Measurements from ENCODE around the gene FGB.

FGB gene

DNA sequence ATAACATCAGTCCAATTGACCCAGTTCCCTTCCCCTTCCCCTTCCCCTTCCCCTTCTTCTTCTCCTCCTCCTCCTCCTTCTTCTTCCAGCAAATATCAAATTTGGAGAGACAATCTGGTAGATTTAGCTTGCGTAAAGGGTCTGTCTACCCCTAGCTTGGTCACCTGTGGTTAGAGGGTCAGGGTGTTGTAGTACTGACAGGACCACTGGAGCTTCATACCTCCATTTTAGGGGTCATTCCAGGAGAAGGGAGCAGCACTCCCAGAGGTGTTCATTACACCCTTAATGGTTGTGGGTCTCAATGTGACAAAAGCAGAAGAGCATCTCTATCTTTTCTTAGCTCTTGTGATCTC lies 3.7 kb upstream of the FGB start:
- H3K9me3 Mint-ChIP-seq: no peaks in the 10 kb centered on the region
- no peaks in the 10 kb centered on the region for H3K4me1 Mint-ChIP-seq
- no peaks in the 10 kb centered on the region for H3K36me3 Mint-ChIP-seq
- DNase-seq (ENCODE audit: low spot score in 2 of 2) (no peak), ATAC-seq (peak; percentile 8)
- H3K4me3 Mint-ChIP-seq: no peak overlapping the region
- H3K27ac Mint-ChIP-seq: no peak overlapping the region

DNA sequence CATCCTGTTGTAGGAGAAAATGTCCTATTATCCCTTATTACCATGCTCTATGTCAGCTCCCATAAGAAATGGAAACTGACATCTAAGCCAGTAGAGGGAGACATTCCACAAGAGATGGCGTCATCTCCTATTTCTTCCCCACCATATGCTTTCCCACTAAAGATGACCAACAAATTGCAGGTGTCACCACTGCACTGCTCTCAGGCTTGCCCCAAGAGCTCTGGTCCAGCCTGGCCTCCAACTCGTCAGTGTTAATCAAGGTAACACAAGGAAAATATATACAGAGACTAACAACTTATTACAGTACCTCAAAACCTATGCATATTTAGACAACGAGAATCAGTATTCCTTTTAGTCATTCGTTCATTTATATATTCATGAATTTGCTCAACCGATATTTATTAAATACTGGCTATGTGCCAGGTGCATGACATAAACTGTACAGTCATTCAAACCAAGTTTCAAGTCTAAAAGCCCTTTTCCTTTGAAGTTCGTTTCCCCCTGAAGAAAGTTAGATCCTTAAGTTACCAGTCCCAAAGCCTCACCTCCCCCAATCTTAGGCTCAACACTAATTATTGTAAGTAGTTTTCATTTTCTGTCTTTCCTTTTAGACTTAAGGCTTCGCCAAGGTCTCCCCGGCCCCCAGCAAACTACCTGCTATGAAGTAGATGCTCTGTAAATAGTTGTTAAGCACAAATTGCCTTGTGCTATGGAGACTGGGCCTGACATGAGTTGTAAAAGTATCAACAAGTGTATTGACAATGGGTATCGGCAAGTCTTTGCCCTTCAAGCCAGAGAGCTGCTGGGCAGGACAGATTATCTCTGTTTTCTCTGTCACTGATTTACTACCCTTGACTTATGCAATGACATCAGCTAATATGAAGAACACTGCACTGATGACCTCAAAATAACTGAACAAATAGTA lies 3.1 kb upstream of the FGB start:
- DNase-seq (ENCODE audit: low spot score in 2 of 2) (no peak), ATAC-seq (peak; percentile 69)
- Mint-ChIP-seq H3K36me3 (no peaks in the 10 kb centered on the region), H3K4me1 (no peaks in the 10 kb centered on the region), H3K9me3 (no peaks in the 10 kb centered on the region), H3K27ac (no peak overlapping the region), H3K4me3 (no peak overlapping the region)

DNA sequence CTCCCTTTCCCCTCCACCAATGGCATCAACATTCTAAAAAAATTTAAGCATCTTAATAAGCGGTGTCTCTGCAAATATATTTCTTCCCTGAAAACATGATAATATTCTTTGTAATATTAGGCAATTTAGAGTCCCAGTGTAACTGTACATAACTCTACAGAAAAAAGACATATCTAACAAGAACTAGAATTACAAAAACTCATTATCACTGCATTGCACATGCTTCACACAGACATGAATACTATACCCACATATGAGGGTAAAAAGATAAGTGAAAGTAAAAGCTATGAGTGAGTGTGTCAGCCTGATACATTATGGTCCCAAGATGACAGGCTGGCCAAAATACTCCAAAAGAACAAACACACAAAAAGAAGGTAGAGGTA lies 2.4 kb upstream of the FGB start:
- H3K36me3 Mint-ChIP-seq: no peaks in the 10 kb centered on the region
- peak; percentile 42 for ATAC-seq
- no peak overlapping the region for H3K4me3 Mint-ChIP-seq
- no peak overlapping the region for H3K27ac Mint-ChIP-seq
- no peaks in the 10 kb centered on the region for H3K4me1 Mint-ChIP-seq
- H3K9me3 Mint-ChIP-seq: no peaks in the 10 kb centered on the region
- no peak for DNase-seq (ENCODE audit: low spot score in 2 of 2)

DNA sequence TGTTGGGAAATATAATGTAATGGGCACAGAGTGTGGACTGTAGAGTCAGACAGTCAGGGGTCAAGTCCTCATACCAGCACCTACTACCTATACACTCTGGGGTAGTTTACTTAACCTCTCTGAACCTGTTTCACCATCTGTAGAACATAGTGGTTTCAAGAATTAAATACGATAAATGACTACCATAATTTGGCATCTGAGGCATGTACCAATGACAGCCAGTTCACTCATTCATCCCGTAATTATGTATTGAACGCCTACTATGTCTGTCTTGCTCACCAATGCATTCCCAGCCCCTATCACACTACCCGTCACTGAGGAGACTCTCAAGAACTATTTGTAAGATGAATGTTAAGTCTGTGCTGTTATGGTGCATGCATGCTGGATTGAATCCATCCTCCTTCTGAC lies 2.0 kb upstream of the FGB start:
- ATAC-seq (peak; percentile 32), DNase-seq (ENCODE audit: low spot score in 2 of 2) (no peak)
- Mint-ChIP-seq H3K36me3 (no peaks in the 10 kb centered on the region), H3K4me1 (no peaks in the 10 kb centered on the region), H3K9me3 (no peaks in the 10 kb centered on the region), H3K4me3 (no peak overlapping the region), H3K27ac (no peak overlapping the region)

DNA sequence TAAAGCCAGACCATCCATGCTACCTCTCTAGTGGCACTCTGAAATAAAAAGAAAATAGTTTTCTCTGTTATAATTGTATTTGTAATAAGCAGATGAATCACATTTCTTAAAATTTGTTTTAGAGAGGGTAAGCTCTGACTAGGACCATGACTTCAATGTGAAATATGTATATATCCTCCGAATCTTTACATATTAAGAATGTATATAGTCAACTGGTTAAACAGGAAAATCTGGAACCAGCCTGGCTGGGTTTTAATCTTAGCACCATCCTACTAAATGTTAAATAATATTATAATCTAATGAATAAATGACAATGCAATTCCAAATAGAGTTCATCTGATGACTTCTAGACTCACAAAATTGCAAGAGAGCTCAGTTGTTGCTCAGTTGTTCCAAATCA lies 1.5 kb downstream of the FGB start:
- H3K4me3 Mint-ChIP-seq: no peak overlapping the region
- H3K36me3 Mint-ChIP-seq: no peaks in the 10 kb centered on the region
- H3K4me1 Mint-ChIP-seq: no peaks in the 10 kb centered on the region
- H3K27ac Mint-ChIP-seq: no peak overlapping the region
- DNase-seq (ENCODE audit: low spot score in 2 of 2) (no peak), ATAC-seq (no peak)
- H3K9me3 Mint-ChIP-seq: no peaks in the 10 kb centered on the region

DNA sequence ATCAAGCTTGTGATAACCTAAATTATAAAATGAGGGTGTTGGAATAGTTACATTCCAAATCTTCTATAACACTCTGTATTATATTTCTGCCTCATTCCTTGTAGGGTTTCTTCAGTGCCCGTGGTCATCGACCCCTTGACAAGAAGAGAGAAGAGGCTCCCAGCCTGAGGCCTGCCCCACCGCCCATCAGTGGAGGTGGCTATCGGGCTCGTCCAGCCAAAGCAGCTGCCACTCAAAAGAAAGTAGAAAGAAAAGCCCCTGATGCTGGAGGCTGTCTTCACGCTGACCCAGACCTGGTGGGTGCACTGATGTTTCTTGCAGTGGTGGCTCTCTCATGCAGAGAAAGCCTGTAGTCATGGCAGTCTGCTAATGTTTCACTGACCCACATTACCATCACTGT lies 2.9 kb downstream of the FGB start:
- Mint-ChIP-seq H3K27ac (no peak overlapping the region), H3K36me3 (no peaks in the 10 kb centered on the region), H3K4me1 (no peaks in the 10 kb centered on the region), H3K9me3 (no peaks in the 10 kb centered on the region), H3K4me3 (no peak overlapping the region)
- ATAC-seq (no peak), DNase-seq (ENCODE audit: low spot score in 2 of 2) (no peak)

DNA sequence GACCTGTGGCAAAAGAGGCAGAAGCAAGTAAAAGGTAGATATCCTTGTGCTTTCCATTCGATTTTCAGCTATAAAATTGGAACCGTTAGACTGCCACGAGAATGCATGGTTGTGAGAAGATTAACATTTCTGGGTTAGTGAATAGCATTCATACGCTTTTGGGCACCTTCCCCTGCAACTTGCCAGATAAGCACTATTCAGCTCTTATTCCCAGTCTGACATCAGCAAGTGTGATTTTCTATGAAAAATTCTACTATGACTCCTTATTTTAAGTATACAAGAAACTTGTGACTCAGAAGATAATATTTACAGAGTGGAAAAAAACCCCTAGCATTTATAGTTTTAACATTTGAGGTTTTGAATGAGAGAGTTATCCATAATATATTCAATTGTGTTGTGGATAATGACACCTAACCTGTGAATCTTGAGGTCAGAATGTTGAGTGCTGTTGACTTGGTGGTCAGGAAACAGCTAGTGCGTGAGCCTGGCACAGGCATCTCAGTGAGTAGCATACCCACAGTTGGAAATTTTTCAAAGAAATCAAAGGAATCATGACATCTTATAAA lies 3.9 kb downstream of the FGB start:
- Mint-ChIP-seq H3K4me1 (no peaks in the 10 kb centered on the region), H3K4me3 (no peak overlapping the region), H3K27ac (no peak overlapping the region), H3K36me3 (no peaks in the 10 kb centered on the region), H3K9me3 (no peaks in the 10 kb centered on the region)
- DNase-seq (ENCODE audit: low spot score in 2 of 2) (no peak), ATAC-seq (peak; percentile 40)

DNA sequence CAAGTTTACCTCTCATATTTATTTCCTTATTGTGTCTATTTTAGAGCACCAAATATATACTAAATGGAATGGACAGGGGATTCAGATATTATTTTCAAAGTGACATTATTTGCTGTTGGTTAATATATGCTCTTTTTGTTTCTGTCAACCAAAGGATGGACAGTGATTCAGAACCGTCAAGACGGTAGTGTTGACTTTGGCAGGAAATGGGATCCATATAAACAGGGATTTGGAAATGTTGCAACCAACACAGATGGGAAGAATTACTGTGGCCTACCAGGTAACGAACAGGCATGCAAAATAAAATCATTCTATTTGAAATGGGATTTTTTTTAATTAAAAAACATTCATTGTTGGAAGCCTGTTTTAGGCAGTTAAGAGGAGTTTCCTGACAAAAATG lies 6.2 kb downstream of the FGB start:
- no peak overlapping the region for H3K4me3 Mint-ChIP-seq
- no peak overlapping the region for H3K27ac Mint-ChIP-seq
- ATAC-seq (no peak), DNase-seq (ENCODE audit: low spot score in 2 of 2) (no peak)
- H3K36me3 Mint-ChIP-seq: no peaks in the 10 kb centered on the region
- no peaks in the 10 kb centered on the region for H3K9me3 Mint-ChIP-seq
- H3K4me1 Mint-ChIP-seq: no peaks in the 10 kb centered on the region

DNA sequence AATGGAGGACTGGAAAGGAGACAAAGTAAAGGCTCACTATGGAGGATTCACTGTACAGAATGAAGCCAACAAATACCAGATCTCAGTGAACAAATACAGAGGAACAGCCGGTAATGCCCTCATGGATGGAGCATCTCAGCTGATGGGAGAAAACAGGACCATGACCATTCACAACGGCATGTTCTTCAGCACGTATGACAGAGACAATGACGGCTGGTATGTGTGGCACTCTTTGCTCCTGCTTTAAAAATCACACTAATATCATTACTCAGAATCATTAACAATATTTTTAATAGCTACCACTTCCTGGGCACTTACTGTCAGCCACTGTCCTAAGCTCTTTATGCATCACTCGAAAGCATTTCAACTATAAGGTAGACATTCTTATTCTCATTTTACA lies 6.8 kb downstream of the FGB start:
- Mint-ChIP-seq H3K4me1 (no peaks in the 10 kb centered on the region), H3K4me3 (no peak overlapping the region)

DNA sequence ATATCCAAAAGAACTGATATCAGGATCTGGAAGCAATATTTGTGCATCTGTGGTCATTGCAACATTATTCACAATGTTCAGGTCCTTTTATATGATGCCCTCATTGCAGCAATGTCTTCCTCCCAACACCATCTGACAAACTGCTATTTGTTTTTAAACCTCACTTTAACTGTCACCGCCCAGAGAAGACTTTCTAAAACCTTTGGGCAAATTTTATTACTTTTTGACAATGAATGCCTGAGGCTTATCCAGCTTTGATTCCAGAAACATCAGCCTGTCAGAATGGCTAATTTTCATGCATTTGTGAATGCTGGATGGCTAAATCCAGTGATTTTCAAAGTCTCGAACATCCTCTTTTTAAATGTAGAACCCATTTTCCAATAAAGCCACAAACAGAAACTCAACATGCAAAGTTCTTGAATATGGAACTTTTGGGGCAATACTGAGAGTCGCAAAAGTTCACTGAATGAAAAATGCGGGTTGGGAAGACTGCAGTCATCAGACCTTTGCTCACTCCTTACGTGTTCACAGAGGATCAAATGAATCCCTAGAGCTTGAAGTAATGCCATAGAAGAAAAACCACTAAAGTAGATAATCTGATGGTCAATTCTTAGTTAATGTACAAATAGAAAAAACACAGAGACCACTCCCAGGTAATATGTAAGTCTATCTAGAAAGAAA lies 10.5 kb downstream of the FGB start:
- DNase-seq (ENCODE audit: low spot score in 2 of 2) (no peak), ATAC-seq (no peak)
- no peaks in the 10 kb centered on the region for H3K4me1 Mint-ChIP-seq
- H3K36me3 Mint-ChIP-seq: no peaks in the 10 kb centered on the region
- H3K9me3 Mint-ChIP-seq: no peaks in the 10 kb centered on the region
- no peak overlapping the region for H3K27ac Mint-ChIP-seq
- no peak overlapping the region for H3K4me3 Mint-ChIP-seq

More for the DNA sequence above, 6.8 kb downstream of the FGB start:
- ATAC-seq (no peak), DNase-seq (ENCODE audit: low spot score in 2 of 2) (no peak)
- Mint-ChIP-seq H3K27ac (no peak overlapping the region), H3K9me3 (no peaks in the 10 kb centered on the region), H3K36me3 (no peaks in the 10 kb centered on the region)

DNA sequence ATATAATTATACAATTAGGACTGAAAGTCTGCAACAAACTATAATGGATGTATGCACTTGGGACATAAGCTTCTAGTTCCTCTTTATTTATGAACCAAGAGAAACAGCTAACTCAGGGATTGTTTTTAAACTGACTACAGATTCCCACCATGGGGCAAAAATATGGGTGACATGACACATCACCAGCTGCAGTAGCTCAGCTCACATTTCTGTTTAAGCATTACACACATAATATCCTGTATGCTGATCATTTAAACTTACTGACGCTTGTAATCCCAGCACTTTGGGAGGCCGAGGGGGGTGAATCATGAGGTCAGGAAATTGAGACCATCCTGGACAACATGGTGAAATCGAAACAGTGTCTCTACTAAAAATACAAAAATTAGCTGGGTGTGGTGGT lies 11.5 kb downstream of the FGB start:
- ATAC-seq: no peak
- Mint-ChIP-seq H3K36me3 (no peaks in the 10 kb centered on the region), H3K4me3 (no peak overlapping the region)

DNA sequence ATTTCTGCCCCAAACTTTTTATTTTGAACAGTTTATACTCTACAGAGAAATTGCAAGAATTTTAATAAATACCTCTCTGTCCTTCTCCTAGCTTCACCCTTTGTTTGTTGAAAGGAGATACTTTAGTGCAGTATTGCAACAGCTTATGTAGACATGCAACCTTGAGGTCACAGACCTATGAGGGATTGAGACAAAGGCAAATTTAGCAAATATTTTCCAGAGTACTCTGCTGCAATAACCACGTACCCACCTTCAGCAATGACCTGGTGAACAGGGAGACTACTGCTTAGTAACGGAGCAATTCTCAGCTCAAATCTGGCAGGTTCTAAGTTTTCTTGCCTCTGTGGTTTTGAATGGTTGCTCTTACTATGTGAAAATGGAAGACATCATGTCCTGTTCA lies 14.5 kb downstream of the FGB start:
- no peaks in the 10 kb centered on the region for H3K9me3 Mint-ChIP-seq
- no peak for ATAC-seq
- H3K4me3 Mint-ChIP-seq: no peak overlapping the region
- DNase-seq (ENCODE audit: low spot score in 2 of 2): no peak
- no peaks in the 10 kb centered on the region for H3K36me3 Mint-ChIP-seq
- H3K4me1 Mint-ChIP-seq: no peaks in the 10 kb centered on the region
- no peak overlapping the region for H3K27ac Mint-ChIP-seq

More for the DNA sequence above, 11.5 kb downstream of the FGB start:
- H3K27ac Mint-ChIP-seq: no peak overlapping the region
- no peak for DNase-seq (ENCODE audit: low spot score in 2 of 2)
- no peaks in the 10 kb centered on the region for H3K9me3 Mint-ChIP-seq
- H3K4me1 Mint-ChIP-seq: no peaks in the 10 kb centered on the region

DNA sequence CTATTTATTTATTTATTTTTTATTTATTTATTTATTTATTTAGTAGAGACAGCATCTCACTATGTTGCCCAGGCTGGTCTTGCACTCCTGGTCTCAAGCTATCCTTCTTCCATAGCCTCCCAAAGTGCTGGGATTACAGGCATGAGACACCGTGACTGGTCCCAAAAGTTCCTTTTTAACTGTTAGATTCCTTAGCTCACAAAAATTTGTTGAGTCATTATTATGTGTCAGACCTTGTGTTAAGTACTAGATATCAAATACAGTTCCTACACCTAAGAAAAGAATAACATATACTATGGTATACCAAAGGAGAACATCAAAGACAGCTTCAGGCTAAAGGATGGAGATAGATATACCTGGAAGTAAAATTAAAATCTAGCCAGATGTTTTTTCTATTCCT lies 16.1 kb downstream of the FGB start:
- Mint-ChIP-seq H3K4me1 (no peaks in the 10 kb centered on the region), H3K9me3 (no peaks in the 10 kb centered on the region), H3K27ac (no peak overlapping the region), H3K4me3 (no peak overlapping the region), H3K36me3 (no peaks in the 10 kb centered on the region)
- DNase-seq (ENCODE audit: low spot score in 2 of 2): no peak
- no peak for ATAC-seq

DNA sequence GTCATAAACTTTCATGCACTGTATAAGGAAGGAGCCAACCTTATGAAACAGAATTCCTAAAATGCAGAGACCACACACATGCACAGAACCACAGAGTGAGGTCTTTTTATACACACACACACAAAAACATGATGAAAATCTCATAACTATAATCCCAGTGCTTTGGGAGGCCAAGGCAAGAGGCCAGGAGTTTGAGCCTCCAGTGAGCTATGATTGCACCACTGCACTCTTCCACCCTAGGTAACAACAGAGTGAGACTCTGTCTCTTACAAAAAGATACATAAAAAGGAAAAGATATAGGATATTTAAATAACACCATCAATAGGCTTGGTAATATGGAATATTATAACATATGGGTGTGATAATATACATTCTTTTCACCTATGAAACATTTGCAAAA lies 17.1 kb downstream of the FGB start:
- no peak for DNase-seq (ENCODE audit: low spot score in 2 of 2)
- Mint-ChIP-seq H3K36me3 (no peaks in the 10 kb centered on the region), H3K9me3 (no peaks in the 10 kb centered on the region), H3K4me3 (no peak overlapping the region), H3K27ac (no peak overlapping the region), H3K4me1 (no peaks in the 10 kb centered on the region)
- no peak for ATAC-seq

DNA sequence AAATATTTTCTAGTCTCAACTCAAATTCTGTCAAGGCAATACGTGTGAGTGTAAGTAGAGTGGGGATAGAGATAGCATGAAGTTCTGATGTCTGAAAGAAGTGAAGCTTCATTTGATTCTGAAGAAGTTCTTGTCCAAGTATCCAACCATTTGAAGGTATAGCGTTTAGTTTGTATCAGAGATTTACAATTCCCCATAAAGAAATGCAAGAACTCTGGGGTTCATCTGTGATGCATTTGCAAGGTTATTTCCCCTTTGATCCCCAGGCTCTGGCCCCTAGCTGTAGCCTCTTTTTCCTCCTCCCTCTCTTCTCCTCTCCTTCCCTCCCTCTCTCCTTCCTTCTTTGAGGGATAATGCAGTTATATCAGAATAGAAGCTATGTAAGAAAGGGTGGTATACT lies 19.9 kb downstream of the FGB start:
- H3K36me3 Mint-ChIP-seq: no peaks in the 10 kb centered on the region
- H3K27ac Mint-ChIP-seq: no peak overlapping the region
- no peaks in the 10 kb centered on the region for H3K9me3 Mint-ChIP-seq
- H3K4me3 Mint-ChIP-seq: no peak overlapping the region
- no peaks in the 10 kb centered on the region for H3K4me1 Mint-ChIP-seq
- no peak for DNase-seq (ENCODE audit: low spot score in 2 of 2)
- no peak for ATAC-seq

DNA sequence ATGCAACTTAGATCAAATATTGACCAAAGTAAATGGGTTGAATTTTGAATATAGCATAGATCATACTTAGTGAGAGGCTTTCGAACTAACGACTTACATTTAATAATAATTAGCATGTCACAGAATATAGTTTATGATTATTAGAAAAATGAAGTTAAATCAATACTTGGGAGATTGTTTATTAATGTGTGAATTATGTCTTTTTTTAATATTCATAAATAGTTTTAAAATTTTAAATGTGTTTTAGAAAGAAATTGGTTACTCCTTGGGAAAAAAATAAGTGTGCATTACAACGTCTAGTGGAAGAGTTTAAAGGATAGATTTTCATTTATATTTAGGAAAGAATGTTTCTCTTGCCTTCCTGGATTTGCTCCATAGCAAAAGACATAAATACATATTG lies 20.4 kb downstream of the FGB start:
- DNase-seq (ENCODE audit: low spot score in 2 of 2) (no peak), ATAC-seq (no peak)
- Mint-ChIP-seq H3K36me3 (no peaks in the 10 kb centered on the region), H3K9me3 (no peaks in the 10 kb centered on the region), H3K4me1 (no peaks in the 10 kb centered on the region), H3K27ac (no peak overlapping the region), H3K4me3 (no peak overlapping the region)

Measured in stimulated activated effector memory CD8-positive, alpha-beta T cell treated with anti-CD3 and anti-CD28 coated beads, Interleukin-12 subunit alpha, Interleukin-12 subunit beta, amount 100 ng/mL, for 72 hours (primary cell).